ENCODE data around the gene SNX10.

DNA sequence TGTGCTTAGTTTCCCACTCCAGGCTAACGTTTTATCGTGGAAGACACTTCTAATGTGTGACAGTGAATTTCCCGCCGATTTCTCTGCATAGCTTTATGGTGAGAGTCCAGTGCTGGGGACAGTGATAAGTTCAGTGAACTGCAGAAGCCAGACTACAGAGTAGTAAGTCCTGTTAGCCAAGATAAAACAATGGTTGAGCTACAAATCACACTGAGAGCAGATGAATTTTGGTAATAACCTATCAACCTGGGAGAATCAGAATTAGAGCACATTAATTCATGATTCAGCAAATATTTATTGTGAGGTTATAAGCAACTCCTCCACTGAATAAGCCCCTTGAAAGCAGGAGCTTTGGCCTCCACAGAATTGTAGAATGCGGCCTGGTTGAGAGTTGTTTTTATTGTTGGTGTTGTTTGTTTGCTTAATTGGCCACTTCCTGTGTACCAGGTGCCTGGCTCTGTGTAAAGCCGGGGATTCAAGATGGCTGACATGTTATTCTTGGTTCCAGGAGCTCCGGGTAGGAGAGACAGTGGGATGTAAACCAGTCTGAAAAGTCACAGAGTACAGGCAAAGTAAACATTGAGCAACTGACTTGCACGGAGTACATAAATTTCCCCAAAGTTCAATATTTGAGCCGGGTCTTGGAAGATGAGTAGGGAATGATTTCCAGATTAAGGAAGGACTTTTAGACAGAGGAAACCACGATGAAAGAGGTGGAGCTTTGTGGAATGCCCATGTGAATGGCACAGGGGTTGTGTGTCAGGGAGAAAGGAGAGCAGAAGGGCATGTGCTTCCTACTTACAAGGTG, 112.7 kb downstream of the SNX10 start:
- no peak for TF ChIP-seq CTCF (IDR thresholded peaks at IDR 0.05)
- TF ChIP-seq POLR2A (IDR thresholded peaks at IDR 0.05): no peak

Measured in adrenal gland (tissue), 5 donors.